ENCODE measurements around the gene GABBR2. TPM values are rescaled to one million over a fixed set of nuclear protein-coding genes. Genes with fewer than 3 reads are reported as not detected.

GABBR2 gene
- total and polyA plus RNA-seq, 2 donors = 0.14 TPM

DNA sequence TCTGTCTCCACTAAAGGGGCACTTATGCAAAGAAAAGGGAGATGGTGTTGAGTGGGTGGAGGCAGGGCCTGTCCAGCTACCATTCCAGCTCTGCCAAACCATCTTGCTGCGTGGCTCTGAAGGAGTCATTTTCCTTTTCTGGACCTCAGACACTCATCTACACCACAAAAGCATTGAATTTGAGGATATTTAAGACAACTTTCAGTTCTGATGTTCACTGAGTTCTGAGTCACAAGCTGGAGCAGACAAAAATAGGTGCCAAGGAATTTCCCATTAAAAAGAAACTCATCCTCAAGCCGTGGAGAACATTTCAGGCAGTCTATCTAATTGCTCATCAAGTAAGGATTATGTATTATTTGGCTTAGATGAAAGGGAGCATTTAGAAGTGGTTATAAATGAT, 258.2 kb downstream of the GABBR2 start:
- H3K4me1 ChIP-seq (ENCODE audit: control insufficient read depth in 2 of 2, insufficient read depth in 2 of 2, low read length in 2 of 2) = no peaks in the 10 kb centered on the region

GRCh38 chr9:98449871-98450270, 258.9 kb downstream of the GABBR2 start:
- WGBS = 88% methylated on average over 3 of the region's 3 CpGs
- DNase-seq (ENCODE audit: low read depth in 6 of 9, low spot score in 9 of 9) = no peak
- no peaks in the 10 kb centered on the region for H3K27me3 ChIP-seq (ENCODE audit: control insufficient read depth in 2 of 2, insufficient read depth in 1 of 2, low read length in 1 of 2)
- H3K4me1 ChIP-seq (ENCODE audit: control insufficient read depth in 2 of 2, insufficient read depth in 2 of 2, low read length in 2 of 2) = no peaks in the 10 kb centered on the region
- H3K4me3 ChIP-seq (ENCODE audit: low read length in 2 of 2) = no peak overlapping the region
- H3K27ac ChIP-seq (ENCODE audit: low read depth in 1 of 2, low read length in 1 of 2) = no peak overlapping the region
- H3K36me3 ChIP-seq (ENCODE audit: control insufficient read depth in 2 of 2, insufficient read depth in 2 of 2, low read length in 1 of 2) = no peaks in the 10 kb centered on the region
- no peaks in the 10 kb centered on the region for H3K9me3 ChIP-seq (ENCODE audit: control insufficient read depth in 2 of 2, insufficient read depth in 1 of 2, low read length in 1 of 2)

More for the DNA sequence above, 258.2 kb downstream of the GABBR2 start:
- no peak for DNase-seq (ENCODE audit: low read depth in 6 of 9, low spot score in 9 of 9)
- no peak overlapping the region for H3K27ac ChIP-seq (ENCODE audit: low read depth in 1 of 2, low read length in 1 of 2)
- no peaks in the 10 kb centered on the region for H3K27me3 ChIP-seq (ENCODE audit: control insufficient read depth in 2 of 2, insufficient read depth in 1 of 2, low read length in 1 of 2)
- no peaks in the 10 kb centered on the region for H3K9me3 ChIP-seq (ENCODE audit: control insufficient read depth in 2 of 2, insufficient read depth in 1 of 2, low read length in 1 of 2)
- 89% methylated on average over 2 of the region's 2 CpGs for WGBS
- no peaks in the 10 kb centered on the region for H3K36me3 ChIP-seq (ENCODE audit: control insufficient read depth in 2 of 2, insufficient read depth in 2 of 2, low read length in 1 of 2)
- H3K4me3 ChIP-seq (ENCODE audit: low read length in 2 of 2) = no peak overlapping the region

- Histone ChIP-seq H3K27me3 (ENCODE audit: control insufficient read depth in 2 of 2, insufficient read depth in 1 of 2, low read length in 1 of 2) (peaks cover 0 to 2% of the 10 kb centered on the region in 2 donors), H3K9me3 (ENCODE audit: control insufficient read depth in 2 of 2, insufficient read depth in 1 of 2, low read length in 1 of 2) (no peaks in the 10 kb centered on the region), H3K4me3 (ENCODE audit: low read length in 2 of 2) (no peak overlapping the region), H3K4me1 (ENCODE audit: control insufficient read depth in 2 of 2, insufficient read depth in 2 of 2, low read length in 2 of 2) (no peaks in the 10 kb centered on the region), H3K36me3 (ENCODE audit: control insufficient read depth in 2 of 2, insufficient read depth in 2 of 2, low read length in 1 of 2) (no peaks in the 10 kb centered on the region), H3K27ac (ENCODE audit: low read depth in 1 of 2, low read length in 1 of 2) (no peak overlapping the region)
- 94% methylated on average over 1 of the region's 1 CpG for WGBS
- DNase-seq (ENCODE audit: low read depth in 6 of 9, low spot score in 9 of 9) = no peak
Observed at GRCh38 chr9:98445576-98445975, 263.2 kb downstream of the GABBR2 start.

DNA sequence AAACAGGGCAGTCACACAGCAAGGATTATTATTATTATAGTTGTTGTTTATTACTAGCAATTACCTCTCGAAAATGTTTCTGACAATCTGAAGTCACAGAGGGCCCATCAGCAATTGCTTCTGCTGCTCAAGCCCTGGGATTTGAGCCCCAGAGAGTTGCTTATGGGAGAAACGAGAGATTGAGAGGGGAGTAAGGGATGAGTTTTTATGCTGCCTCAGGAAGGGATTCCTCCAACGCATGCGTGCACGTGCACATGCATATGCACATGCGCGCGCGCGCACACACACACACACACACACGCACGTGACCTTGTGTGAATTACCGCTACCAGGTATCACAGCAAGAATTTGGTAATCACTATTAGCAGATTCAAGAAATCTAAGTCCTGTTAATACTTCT, 264.1 kb downstream of the GABBR2 start:
- Histone ChIP-seq H3K36me3 (ENCODE audit: control insufficient read depth in 2 of 2, insufficient read depth in 2 of 2, low read length in 1 of 2) (no peaks in the 10 kb centered on the region), H3K27me3 (ENCODE audit: control insufficient read depth in 2 of 2, insufficient read depth in 1 of 2, low read length in 1 of 2) (peaks cover 0 to 2% of the 10 kb centered on the region in 2 donors), H3K27ac (ENCODE audit: low read depth in 1 of 2, low read length in 1 of 2) (no peak overlapping the region), H3K4me1 (ENCODE audit: control insufficient read depth in 2 of 2, insufficient read depth in 2 of 2, low read length in 2 of 2) (no peaks in the 10 kb centered on the region), H3K4me3 (ENCODE audit: low read length in 2 of 2) (no peak overlapping the region), H3K9me3 (ENCODE audit: control insufficient read depth in 2 of 2, insufficient read depth in 1 of 2, low read length in 1 of 2) (no peaks in the 10 kb centered on the region)
- DNase-seq (ENCODE audit: low read depth in 6 of 9, low spot score in 9 of 9) = no peak
- WGBS = 96% methylated on average over 13 of the region's 13 CpGs

DNA sequence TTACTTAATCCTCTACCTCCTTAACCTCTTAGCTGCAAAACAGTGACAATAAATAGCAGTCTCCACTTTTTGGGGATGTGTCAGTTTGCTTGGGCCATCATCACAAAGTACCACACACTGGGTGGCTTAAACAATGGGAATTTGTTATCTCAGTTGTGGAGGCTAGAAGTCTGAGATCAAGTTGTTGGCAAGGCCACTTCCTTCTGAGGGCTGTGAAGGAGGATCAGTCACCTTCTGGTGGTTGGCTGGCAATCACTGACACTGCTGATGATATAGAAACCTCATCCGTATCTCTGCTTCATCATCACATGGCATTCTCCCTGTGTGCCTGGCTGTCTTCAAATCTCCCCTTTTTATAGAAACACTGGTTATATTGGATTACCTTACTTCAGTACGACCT, 266.2 kb downstream of the GABBR2 start:
- H3K36me3 ChIP-seq (ENCODE audit: control insufficient read depth in 2 of 2, insufficient read depth in 2 of 2, low read length in 1 of 2) = no peaks in the 10 kb centered on the region
- H3K27ac ChIP-seq (ENCODE audit: low read depth in 1 of 2, low read length in 1 of 2) = no peak overlapping the region
- no peak overlapping the region for H3K4me3 ChIP-seq (ENCODE audit: low read length in 2 of 2)
- peaks cover 0 to 2% of the 10 kb centered on the region in 2 donors for H3K27me3 ChIP-seq (ENCODE audit: control insufficient read depth in 2 of 2, insufficient read depth in 1 of 2, low read length in 1 of 2)
- WGBS = 88% methylated on average over 2 of the region's 2 CpGs
- no peaks in the 10 kb centered on the region for H3K9me3 ChIP-seq (ENCODE audit: control insufficient read depth in 2 of 2, insufficient read depth in 1 of 2, low read length in 1 of 2)
- DNase-seq (ENCODE audit: low read depth in 6 of 9, low spot score in 9 of 9) = no peak
- no peaks in the 10 kb centered on the region for H3K4me1 ChIP-seq (ENCODE audit: control insufficient read depth in 2 of 2, insufficient read depth in 2 of 2, low read length in 2 of 2)

DNA sequence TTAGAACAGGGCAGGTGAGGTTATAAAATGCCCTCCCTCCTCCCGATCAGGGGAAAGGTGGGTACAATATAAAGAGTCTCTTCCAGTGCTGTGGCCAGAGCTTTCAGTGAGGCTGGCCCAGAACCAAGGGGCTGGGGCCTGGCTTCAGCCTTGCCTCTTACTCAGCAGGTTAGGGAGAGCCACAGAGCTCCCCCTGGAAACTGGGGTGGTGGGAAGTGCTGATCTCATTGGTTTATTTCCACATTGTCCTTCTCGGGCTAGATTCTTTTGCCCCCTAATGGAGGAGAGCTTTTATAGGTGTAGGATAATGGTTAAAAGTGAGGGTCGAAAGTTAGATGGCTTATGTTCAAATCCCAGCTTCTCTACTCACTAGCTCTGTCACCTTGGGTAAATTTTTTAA, 266.6 kb downstream of the GABBR2 start:
- no peak overlapping the region for H3K4me3 ChIP-seq (ENCODE audit: low read length in 2 of 2)
- no peaks in the 10 kb centered on the region for H3K36me3 ChIP-seq (ENCODE audit: control insufficient read depth in 2 of 2, insufficient read depth in 2 of 2, low read length in 1 of 2)
- no peak overlapping the region for H3K27ac ChIP-seq (ENCODE audit: low read depth in 1 of 2, low read length in 1 of 2)
- peaks cover 0 to 2% of the 10 kb centered on the region in 2 donors for H3K27me3 ChIP-seq (ENCODE audit: control insufficient read depth in 2 of 2, insufficient read depth in 1 of 2, low read length in 1 of 2)
- DNase-seq (ENCODE audit: low read depth in 6 of 9, low spot score in 9 of 9) = no peak
- H3K9me3 ChIP-seq (ENCODE audit: control insufficient read depth in 2 of 2, insufficient read depth in 1 of 2, low read length in 1 of 2) = no peaks in the 10 kb centered on the region
- WGBS = 71% methylated on average over 3 of the region's 3 CpGs
- no peaks in the 10 kb centered on the region for H3K4me1 ChIP-seq (ENCODE audit: control insufficient read depth in 2 of 2, insufficient read depth in 2 of 2, low read length in 2 of 2)

- WGBS = 97% methylated on average over 3 of the region's 3 CpGs
- H3K4me3 ChIP-seq (ENCODE audit: low read length in 2 of 2) = no peak overlapping the region
- no peak overlapping the region for H3K27ac ChIP-seq (ENCODE audit: low read depth in 1 of 2, low read length in 1 of 2)
- DNase-seq (ENCODE audit: low read depth in 6 of 9, low spot score in 9 of 9) = no peak
- no peaks in the 10 kb centered on the region for H3K36me3 ChIP-seq (ENCODE audit: control insufficient read depth in 2 of 2, insufficient read depth in 2 of 2, low read length in 1 of 2)
- H3K27me3 ChIP-seq (ENCODE audit: control insufficient read depth in 2 of 2, insufficient read depth in 1 of 2, low read length in 1 of 2) = peaks cover 0 to 2% of the 10 kb centered on the region in 2 donors
- no peaks in the 10 kb centered on the region for H3K4me1 ChIP-seq (ENCODE audit: control insufficient read depth in 2 of 2, insufficient read depth in 2 of 2, low read length in 2 of 2)
- H3K9me3 ChIP-seq (ENCODE audit: control insufficient read depth in 2 of 2, insufficient read depth in 1 of 2, low read length in 1 of 2) = peaks cover 0 to 5% of the 10 kb centered on the region in 2 donors
Observed at GRCh38 chr9:98438666-98439065, 270.1 kb downstream of the GABBR2 start.

GRCh38 chr9:98437458-98438034, 271.2 kb downstream of the GABBR2 start:
- no peak overlapping the region for H3K27ac ChIP-seq (ENCODE audit: low read depth in 1 of 2, low read length in 1 of 2)
- H3K9me3 ChIP-seq (ENCODE audit: control insufficient read depth in 2 of 2, insufficient read depth in 1 of 2, low read length in 1 of 2) = peaks cover 0 to 5% of the 10 kb centered on the region in 2 donors
- no peaks in the 10 kb centered on the region for H3K4me1 ChIP-seq (ENCODE audit: control insufficient read depth in 2 of 2, insufficient read depth in 2 of 2, low read length in 2 of 2)
- no peak overlapping the region for H3K4me3 ChIP-seq (ENCODE audit: low read length in 2 of 2)
- H3K27me3 ChIP-seq (ENCODE audit: control insufficient read depth in 2 of 2, insufficient read depth in 1 of 2, low read length in 1 of 2) = peaks cover 0 to 2% of the 10 kb centered on the region in 2 donors
- 96% methylated on average over 4 of the region's 4 CpGs for WGBS
- H3K36me3 ChIP-seq (ENCODE audit: control insufficient read depth in 2 of 2, insufficient read depth in 2 of 2, low read length in 1 of 2) = no peaks in the 10 kb centered on the region
- DNase-seq (ENCODE audit: low read depth in 6 of 9, low spot score in 9 of 9) = no peak

- Histone ChIP-seq H3K36me3 (ENCODE audit: control insufficient read depth in 2 of 2, insufficient read depth in 2 of 2, low read length in 1 of 2) (no peaks in the 10 kb centered on the region), H3K4me3 (ENCODE audit: low read length in 2 of 2) (no peak overlapping the region)
- 94% methylated on average over 4 of the region's 4 CpGs for WGBS
Observed at GRCh38 chr9:98432960-98433359, 275.8 kb downstream of the GABBR2 start.

More at GRCh38 chr9:98432960-98433359, 275.8 kb downstream of the GABBR2 start:
- DNase-seq (ENCODE audit: low read depth in 6 of 9, low spot score in 9 of 9) = no peak
- no peaks in the 10 kb centered on the region for H3K27me3 ChIP-seq (ENCODE audit: control insufficient read depth in 2 of 2, insufficient read depth in 1 of 2, low read length in 1 of 2)
- peaks cover 0 to 5% of the 10 kb centered on the region in 2 donors for H3K9me3 ChIP-seq (ENCODE audit: control insufficient read depth in 2 of 2, insufficient read depth in 1 of 2, low read length in 1 of 2)
- no peak overlapping the region for H3K27ac ChIP-seq (ENCODE audit: low read depth in 1 of 2, low read length in 1 of 2)
- H3K4me1 ChIP-seq (ENCODE audit: control insufficient read depth in 2 of 2, insufficient read depth in 2 of 2, low read length in 2 of 2) = no peaks in the 10 kb centered on the region
